GM12878 (cell line): ENCODE measurements around the gene ADSL. TPM values are rescaled to one million over a fixed set of nuclear protein-coding genes. Genes with fewer than 3 reads are reported as not detected.

Experiments
- BACH1 ChIP-seq: fragments of 450-650 bp; IDR thresholded peaks from 2 replicates; pipeline ENCODE4 v1.6.1; 2017; ENCODE audit warnings: mild to moderate bottlenecking, borderline replicate concordance
- BCL3 ChIP-seq: IDR thresholded peaks from 2 replicates; pipeline ENCODE4 v1.6.1; 2011; ENCODE audit warnings: borderline replicate concordance, low read depth, mild to moderate bottlenecking, moderate library complexity, low read length; ENCODE audit not compliant: insufficient read depth, poor library complexity, severe bottlenecking
- CBX3 ChIP-seq: fragments of 200-600 bp; sonication (generic); IDR thresholded peaks from 2 replicates; pipeline ENCODE4 v1.6.1; 2016; ENCODE audit warnings: low read depth, borderline replicate concordance
- CBX5 ChIP-seq: sonication (generic); IDR thresholded peaks from 2 replicates; pipeline ENCODE4 v1.6.1; 2016; ENCODE audit warnings: low read depth, moderate library complexity, mild to moderate bottlenecking, inconsistent platforms
- CHD4 ChIP-seq: fragments of 200-600 bp; sonication (generic); IDR thresholded peaks from 2 replicates; pipeline ENCODE4 v1.6.1; 2016; ENCODE audit warnings: mild to moderate bottlenecking
- DPF2 ChIP-seq: fragments of 450-650 bp; IDR thresholded peaks from 2 replicates; pipeline ENCODE4 v1.6.1; 2017; ENCODE audit warnings: mild to moderate bottlenecking
- E2F4 ChIP-seq: IDR thresholded peaks from 2 replicates; pipeline ENCODE4 v1.6.1; 2012; ENCODE audit warnings: low read depth, low read length, improper control_type of control experiment
- E4F1 ChIP-seq: fragments of 450-650 bp; IDR thresholded peaks from 2 replicates; pipeline ENCODE4 v1.6.1; 2018; ENCODE audit warnings: borderline replicate concordance, mild to moderate bottlenecking; ENCODE audit not compliant: partially characterized antibody
- EED ChIP-seq: sonication (generic); IDR thresholded peaks from 2 replicates; pipeline ENCODE4 v1.6.1; 2016; ENCODE audit warnings: antibody characterized with exemption, low read depth
- ETV6 ChIP-seq, 2 experiments: fragments of 450-650 bp in 1 of 2; IDR thresholded peaks in 1 of 2; conservative IDR thresholded peaks in 1 of 2; 2 replicates each; pipeline ENCODE4 v1.6.1; 2014; ENCODE audit warnings: antibody characterized with exemption in 1 of 2, borderline replicate concordance in 1 of 2, low read depth in 1 of 2, mild to moderate bottlenecking in 1 of 2, moderate library complexity in 1 of 2
- HDAC2 ChIP-seq: fragments of 200-600 bp; sonication (generic); IDR thresholded peaks from 2 replicates; pipeline ENCODE4 v1.6.1; 2017
- HSF1 ChIP-seq: fragments of 150-350 bp; IDR thresholded peaks from 2 replicates; pipeline ENCODE4 v1.6.1; 2014; ENCODE audit warnings: mild to moderate bottlenecking, low read depth, low read length
- KAT2A ChIP-seq: conservative IDR thresholded peaks from 2 replicates; pipeline ENCODE4 v1.6.1; 2011; ENCODE audit warnings: low read depth, low read length; ENCODE audit not compliant: control insufficient read depth
- KLF5 ChIP-seq: fragments of 450-650 bp; IDR thresholded peaks from 2 replicates; pipeline ENCODE4 v1.6.1; 2014; ENCODE audit warnings: mild to moderate bottlenecking; ENCODE audit not compliant: partially characterized antibody
- MTA2 ChIP-seq: fragments of 450-650 bp; IDR thresholded peaks from 2 replicates; pipeline ENCODE4 v1.6.1; 2016; ENCODE audit warnings: low read depth, mild to moderate bottlenecking, moderate library complexity
- NR2C1 ChIP-seq: fragments of 450-650 bp; IDR thresholded peaks from 2 replicates; pipeline ENCODE4 v1.6.1; 2017; ENCODE audit warnings: antibody characterized with exemption, mild to moderate bottlenecking, moderate library complexity
- PAX5 ChIP-seq: IDR thresholded peaks from 2 replicates; pipeline ENCODE4 v1.6.1; 2011; ENCODE audit warnings: low read depth, low read length, borderline replicate concordance
- SMAD5 ChIP-seq: IDR thresholded peaks from 2 replicates; pipeline ENCODE4 v1.6.1; 2016; ENCODE audit warnings: antibody characterized with exemption, low read depth
- SMARCA5 ChIP-seq: fragments of 450-650 bp; IDR thresholded peaks from 2 replicates; pipeline ENCODE4 v1.6.1; 2017; ENCODE audit warnings: mild to moderate bottlenecking
- SREBF1 ChIP-seq: IDR thresholded peaks from 2 replicates; pipeline ENCODE4 v1.6.1; 2012; ENCODE audit warnings: mild to moderate bottlenecking, low read length
- TCF7 ChIP-seq: IDR thresholded peaks from 2 replicates; pipeline ENCODE4 v1.6.1; 2014; ENCODE audit warnings: antibody characterized with exemption, borderline replicate concordance
- ZBED1 ChIP-seq: IDR thresholded peaks from 2 replicates; pipeline ENCODE4 v1.6.1; 2016; ENCODE audit warnings: borderline replicate concordance
- ZNF274 ChIP-seq: IDR thresholded peaks from one replicate; pipeline ENCODE4 v1.8.0; 2011; ENCODE audit not compliant: insufficient read length, insufficient read depth
- ZNF622 ChIP-seq: fragments of 450-650 bp; IDR thresholded peaks from 2 replicates; pipeline ENCODE4 v1.6.1; 2017; ENCODE audit warnings: mild to moderate bottlenecking, inconsistent platforms
- polyA plus RNA-seq, 11 experiments: library from polyadenylated mRNA; depleted of rRNA in 4 of 11; unstranded in 6 of 11; stranded (reverse) in 5 of 11; fragments of >200 nt; fragmentation: Nextera tagmentation in 4 of 11; fragmentation: Illumina TruSeq in 1 of 11; extraction: Ambion mirVana in 4 of 11; extraction: Trizol in 1 of 11; gene quantifications; 1 replicate in 1 of 11; 2 replicates in 10 of 11; pipeline versions ENCODE4 v1.2.1 to v1.2.3, GENCODE V29; 2011 to 2016; ENCODE audit warnings: inconsistent platforms in 2 of 11, missing spikeins in 2 of 11, low read depth in 1 of 11
- total RNA-seq, 4 experiments: library from RNA; depleted of rRNA in 3 of 4; stranded (reverse); fragments of >200 nt in 3 of 4; fragmentation: Illumina TruSeq in 1 of 4; extraction: Trizol in 1 of 4; gene quantifications; 2 replicates each; pipeline versions ENCODE4 v1.2.1 to v1.2.3, GENCODE V29; 2013 to 2021

The ADSL gene
- total and polyA plus RNA-seq, 10 of the 15 experiments (the other 5 are each of a cell fraction or from before 2014, with no cell fraction given) = 126 to 313 (median 143) TPM

GRCh38 chr22:40400159-40400558 is 53.9 kb downstream of the ADSL start (continued):
- TF ChIP-seq CBX3 (no peak), HSF1 (no peak), BCL3 (peak; percentile 11), E4F1 (no peak), SMARCA5 (no peak), PAX5 (no peak), KLF5 (no peak), HDAC2 (no peak), CBX5 (peak; percentile 51; the same call in 1 of the 2 replicates), EED (peak; percentile 77), ETV6 (conservative IDR thresholded peaks at IDR 0.05 in 1 of 2, IDR thresholded peaks at IDR 0.05 in 1 of 2; ENCODE audit: borderline replicate concordance in 1 of 2, low read depth in 1 of 2) (peak in 1 of 2 experiments; percentile 99; a peak in 2 of 4 replicates), NR2C1 (no peak), BACH1 (no peak), SREBF1 (no peak), CHD4 (0 out of 2 replicates have a peak, but pooled peaks have one; percentile 49), ZNF622 (no peak), ZBED1 (no peak), MTA2 (peak; percentile 34; the same call in 1 of the 2 replicates), E2F4 (no peak), SMAD5 (no peak), ZNF274 (no peak), KAT2A (no peak), TCF7 (0 out of 2 replicates have a peak, but pooled peaks have one; percentile 10), DPF2 (peak; percentile 49; the same call in 1 of the 2 replicates)
